SK-N-SH (cell line): ENCODE results near the gene APH1A. TPM values are rescaled to one million over a fixed set of nuclear protein-coding genes. Genes with fewer than 3 reads are reported as not detected.

ENCODE experiments used
- CTCF ChIA-PET: fragments of 300-600, 350-600 bp; formaldehyde crosslinking; extraction: SDS; loops from one replicate; lab custom pipeline; 2021; lab: Yijun Ruan, JAX
- POLR2A ChIA-PET: fragments of 350-600 bp; sonication (Branson Sonifier 250); formaldehyde crosslinking; extraction: SDS; loops from one replicate; lab custom pipeline; 2020; ENCODE audit warnings: antibody characterized with exemption, inconsistent platforms; lab: Yijun Ruan, JAX
- DNase-seq: peaks from one replicate; pipeline ENCODE4 v3.0.0; 2012
- H2AFZ ChIP-seq: fragments of 200-600 bp; sonication (generic); 2 replicates; pipeline ENCODE4 v1.8.1; 2016; ENCODE audit warnings: antibody characterized with exemption, mild to moderate bottlenecking, low read depth
- H3F3A ChIP-seq: fragments of 200-600 bp; sonication (generic); replicated peaks from 2 replicates; pipeline ENCODE3; 2016; ENCODE audit warnings: antibody characterized with exemption, mild to moderate bottlenecking; ENCODE audit not compliant: insufficient read depth
- H3K27ac ChIP-seq, 2 experiments: fragments of 200-500 bp in 1 of 2; fragments of 200-600 bp in 1 of 2; sonication (Bioruptor generic) in 1 of 2; sonication (generic), shearing (Covaris generic) in 1 of 2; 2 replicates each; pipeline versions ENCODE4 v1.5.1 to v1.6.1; 2014 to 2016; ENCODE audit warnings: low read depth in 2 of 2, inconsistent platforms in 1 of 2, low read length in 1 of 2, mild to moderate bottlenecking in 1 of 2, mixed read lengths in 1 of 2
- H3K27me3 ChIP-seq: fragments of 200-600 bp; sonication (generic), shearing (Covaris generic); 2 replicates; pipeline ENCODE4 v1.6.1; 2016; ENCODE audit warnings: mixed run types; ENCODE audit not compliant: insufficient read depth
- H3K36me3 ChIP-seq, 2 experiments: fragments of 200-500 bp in 1 of 2; fragments of 200-600 bp in 1 of 2; sonication (Bioruptor generic) in 1 of 2; sonication (generic) in 1 of 2; replicated peaks in 1 of 2; 2 replicates each; pipeline versions ENCODE3 to v1.5.1; 2014 to 2016; ENCODE audit warnings: low read length in 1 of 2, mild to moderate bottlenecking in 1 of 2; ENCODE audit not compliant: insufficient read depth in 2 of 2, control insufficient read depth in 1 of 2
- H3K4me1 ChIP-seq, 2 experiments: fragments of 200-500 bp in 1 of 2; fragments of 200-600 bp in 1 of 2; sonication (Bioruptor generic) in 1 of 2; sonication (generic), shearing (Covaris generic) in 1 of 2; 2 replicates each; pipeline versions ENCODE4 v1.5.1 to v1.6.1; 2014 to 2016; ENCODE audit warnings: low read depth in 1 of 2, low read length in 1 of 2, mixed run types in 1 of 2; ENCODE audit not compliant: insufficient read depth in 2 of 2, control insufficient read depth in 1 of 2
- H3K4me2 ChIP-seq: fragments of 200-600 bp; sonication (generic), shearing (Covaris generic); 2 replicates; pipeline ENCODE4 v1.6.1; 2017; ENCODE audit warnings: mixed run types
- H3K4me3 ChIP-seq, 2 experiments: fragments of 200-500 bp in 1 of 2; fragments of 200-600 bp in 1 of 2; sonication (Bioruptor generic) in 1 of 2; sonication (generic), shearing (Covaris generic) in 1 of 2; 2 replicates each; pipeline versions ENCODE4 v1.5.1 to v1.8.1; 2014 to 2016; ENCODE audit warnings: low read depth in 2 of 2, inconsistent platforms in 1 of 2, low read length in 1 of 2, mild to moderate bottlenecking in 1 of 2, mixed read lengths in 1 of 2, moderate library complexity in 1 of 2
- H3K79me2 ChIP-seq: fragments of 200-600 bp; sonication (generic); 2 replicates; pipeline ENCODE4 v1.8.1; 2017; ENCODE audit warnings: mild to moderate bottlenecking; ENCODE audit not compliant: insufficient read depth
- H3K9ac ChIP-seq: fragments of 200-600 bp; sonication (generic); 2 replicates; pipeline ENCODE4 v1.6.1; 2017; ENCODE audit warnings: mixed run types
- H3K9me2 ChIP-seq: fragments of 200-600 bp; sonication (generic); 2 replicates; pipeline ENCODE4 v1.6.1; 2017; ENCODE audit warnings: mixed run types
- H3K9me3 ChIP-seq: fragments of 200-600 bp; sonication (generic); 2 replicates; pipeline ENCODE4 v1.6.1; 2017; ENCODE audit warnings: mixed run types, mild to moderate bottlenecking, moderate library complexity
- H4K20me1 ChIP-seq: fragments of 200-600 bp; sonication (generic); 2 replicates; pipeline ENCODE4 v1.6.1; 2017; ENCODE audit warnings: mild to moderate bottlenecking, mixed run types; ENCODE audit not compliant: insufficient read depth
- EZH2phosphoT487 ChIP-seq: fragments of 200-600 bp; sonication (generic); IDR thresholded peaks from 2 replicates; pipeline ENCODE4 v1.6.1; 2017; ENCODE audit warnings: low read depth, mixed run types, mild to moderate bottlenecking, antibody characterized with exemption, moderate library complexity, borderline replicate concordance
- FOSL2 ChIP-seq: IDR thresholded peaks from 2 replicates; pipeline ENCODE4 v1.4.0; 2012; ENCODE audit warnings: low read depth, mild to moderate bottlenecking, moderate library complexity, borderline replicate concordance
- FOXJ3 ChIP-seq: sonication (generic); formaldehyde crosslinking; IDR thresholded peaks from 2 replicates; pipeline ENCODE4 v1.5.1; 2020; ENCODE audit warnings: mild to moderate bottlenecking, missing genetic modification reagents
- JUND ChIP-seq: IDR thresholded peaks from 2 replicates; pipeline ENCODE4 v1.4.0; 2012
- POLR2AphosphoS5 ChIP-seq: IDR thresholded peaks from 2 replicates; pipeline ENCODE4 v1.6.1; 2012; ENCODE audit warnings: low read depth, low read length
- RCOR1 ChIP-seq: fragments of 150-350 bp; IDR thresholded peaks from 2 replicates; pipeline ENCODE4 v1.6.1; 2017; ENCODE audit warnings: antibody characterized with exemption, low read length
- RXRA ChIP-seq: IDR thresholded peaks from 2 replicates; pipeline ENCODE4 v1.4.0; 2012; ENCODE audit warnings: low read depth, mild to moderate bottlenecking, borderline replicate concordance
- TCF12 ChIP-seq: IDR thresholded peaks from 2 replicates; pipeline ENCODE4 v1.4.0; 2012
- TEAD4 ChIP-seq: IDR thresholded peaks from 2 replicates; pipeline ENCODE4 v1.4.0; 2012; ENCODE audit warnings: mild to moderate bottlenecking, borderline replicate concordance; ENCODE audit not compliant: insufficient read depth
- WGBS: methylation state at CpG from one replicate; pipeline ENCODE4 v1.1.6; 2017; ENCODE audit warnings: low lambda C conversion rate; 5-methylcytosine and 5-hydroxymethylcytosine counted together
- polyA plus RNA-seq, 3 experiments: library from polyadenylated mRNA; depleted of rRNA; stranded (reverse); fragments of >200 nt; gene quantifications; 2 replicates each; pipeline ENCODE4 v1.2.3, GENCODE V29; 2012
- TF ChIP-seq, protein P1 (sequence below): fragments of 200-600 bp; sonication (generic); IDR thresholded peaks from 2 replicates; pipeline ENCODE4 v1.6.1; 2017; ENCODE audit warnings: antibody characterized with exemption, mild to moderate bottlenecking, moderate library complexity
- TF ChIP-seq, protein P2 (sequence below): IDR thresholded peaks from 2 replicates; pipeline ENCODE4; 2012
- TF ChIP-seq, protein P3 (sequence below): IDR thresholded peaks from 2 replicates; pipeline ENCODE4 v1.4.0; 2012; ENCODE audit warnings: low read depth
- TF ChIP-seq, protein P4 (sequence below): IDR thresholded peaks from 2 replicates; pipeline ENCODE4 v1.4.0; 2012; ENCODE audit warnings: low read depth, borderline replicate concordance
- TF ChIP-seq, protein P5 (sequence below): fragments of 150-350 bp; IDR thresholded peaks from 2 replicates; pipeline ENCODE4 v1.6.1; 2017; ENCODE audit warnings: antibody characterized with exemption, low read length, low read depth, borderline replicate concordance

APH1A gene
- polyA plus RNA-seq, 1 of the 3 experiments (the other 2 are of a cell fraction) = 175 TPM

DNA sequence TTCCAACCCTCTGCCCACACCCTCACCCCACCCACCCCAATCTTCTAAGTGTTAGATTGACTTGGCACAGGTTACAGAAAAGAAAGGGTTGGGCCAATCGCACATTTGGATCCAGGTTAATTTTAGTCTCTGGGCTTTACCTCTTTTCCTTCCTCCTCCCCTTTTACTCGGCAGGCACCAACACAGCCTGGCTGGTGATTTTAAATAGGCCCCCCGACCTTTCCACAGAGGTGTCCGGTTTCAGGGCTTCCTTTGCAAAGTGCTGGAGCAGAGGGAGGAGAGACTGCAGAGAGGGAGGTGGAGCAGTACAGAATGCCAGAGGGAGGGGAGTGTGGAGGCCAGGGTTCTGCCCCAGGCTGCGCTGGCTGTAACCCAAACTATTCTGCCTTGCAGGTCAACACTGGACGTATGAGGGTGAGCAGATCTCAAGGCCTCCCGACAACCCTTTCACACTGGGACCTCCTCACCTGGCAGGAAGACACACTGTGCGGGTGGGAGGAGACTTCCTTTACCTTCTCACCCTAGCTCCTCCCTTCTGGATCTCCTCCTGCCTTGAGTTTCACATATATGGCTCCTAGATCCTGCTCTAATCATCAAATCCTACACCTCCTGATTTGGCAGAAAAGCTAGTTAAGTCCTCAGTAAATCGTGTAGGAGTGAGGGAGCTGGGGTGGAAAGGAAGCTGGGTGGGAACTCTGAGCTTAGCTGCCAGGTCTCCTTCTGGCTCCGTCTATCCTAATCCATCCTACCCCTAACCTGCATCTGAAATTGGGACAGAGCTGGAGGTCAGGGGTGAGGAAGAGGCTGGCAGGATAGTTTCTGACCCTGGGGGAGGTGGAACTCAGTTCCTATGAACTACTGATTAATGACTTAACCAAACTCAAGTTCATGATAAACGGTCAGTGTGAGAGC, 8.8 kb downstream of the APH1A start:
- H3F3A ChIP-seq = peaks cover 12% of the 10 kb centered on the region
- no peaks in the 10 kb centered on the region for H3K9me2 ChIP-seq
- CTCF ChIA-PET = interaction anchor here (0.9 to 8.7 kb wide), 2 partner anchors 20 to 21 kb away, joined by 3 to 110 read pairs; partner anchors contain the start of gene CIART
- H3K4me2 ChIP-seq = peak overlapping the region; percentile 17; the same call in 1 of the 2 replicates
- peaks cover 6 to 9% of the 10 kb centered on the region in 2 experiments for H3K36me3 ChIP-seq
- POLR2A ChIA-PET = interaction anchor here (2.1 kb wide), 1 partner anchor 9 kb away, joined by 9 read pairs; the partner anchor contains the start of gene APH1A
- peaks cover 17 to 21% of the 10 kb centered on the region in 2 experiments; a peak in 3 of 4 replicates for H3K4me1 ChIP-seq
- H2AFZ ChIP-seq = no peak overlapping the region
- H3K79me2 ChIP-seq = no peaks in the 10 kb centered on the region
- H3K27me3 ChIP-seq = no peaks in the 10 kb centered on the region
- H3K9ac ChIP-seq = no peak overlapping the region
- H3K27ac ChIP-seq = peak overlapping the region in 1 of 2 experiments; percentile 17; a peak in 1 of 4 replicates
- H4K20me1 ChIP-seq = no peaks in the 10 kb centered on the region
- no peak overlapping the region for H3K4me3 ChIP-seq
- no peaks in the 10 kb centered on the region for H3K9me3 ChIP-seq
- TF ChIP-seq RCOR1 (no peak), JUND (no peak), FOXJ3 (CRISPR knock-in tag) (no peak), POLR2AphosphoS5 (no peak), FOSL2 (no peak), TEAD4 (no peak), RXRA (no peak), TCF12 (no peak), EZH2phosphoT487 (no peak)
- TF ChIP-seq, protein P1, sequence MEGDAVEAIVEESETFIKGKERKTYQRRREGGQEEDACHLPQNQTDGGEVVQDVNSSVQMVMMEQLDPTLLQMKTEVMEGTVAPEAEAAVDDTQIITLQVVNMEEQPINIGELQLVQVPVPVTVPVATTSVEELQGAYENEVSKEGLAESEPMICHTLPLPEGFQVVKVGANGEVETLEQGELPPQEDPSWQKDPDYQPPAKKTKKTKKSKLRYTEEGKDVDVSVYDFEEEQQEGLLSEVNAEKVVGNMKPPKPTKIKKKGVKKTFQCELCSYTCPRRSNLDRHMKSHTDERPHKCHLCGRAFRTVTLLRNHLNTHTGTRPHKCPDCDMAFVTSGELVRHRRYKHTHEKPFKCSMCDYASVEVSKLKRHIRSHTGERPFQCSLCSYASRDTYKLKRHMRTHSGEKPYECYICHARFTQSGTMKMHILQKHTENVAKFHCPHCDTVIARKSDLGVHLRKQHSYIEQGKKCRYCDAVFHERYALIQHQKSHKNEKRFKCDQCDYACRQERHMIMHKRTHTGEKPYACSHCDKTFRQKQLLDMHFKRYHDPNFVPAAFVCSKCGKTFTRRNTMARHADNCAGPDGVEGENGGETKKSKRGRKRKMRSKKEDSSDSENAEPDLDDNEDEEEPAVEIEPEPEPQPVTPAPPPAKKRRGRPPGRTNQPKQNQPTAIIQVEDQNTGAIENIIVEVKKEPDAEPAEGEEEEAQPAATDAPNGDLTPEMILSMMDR = no peak
- TF ChIP-seq, protein P2, sequence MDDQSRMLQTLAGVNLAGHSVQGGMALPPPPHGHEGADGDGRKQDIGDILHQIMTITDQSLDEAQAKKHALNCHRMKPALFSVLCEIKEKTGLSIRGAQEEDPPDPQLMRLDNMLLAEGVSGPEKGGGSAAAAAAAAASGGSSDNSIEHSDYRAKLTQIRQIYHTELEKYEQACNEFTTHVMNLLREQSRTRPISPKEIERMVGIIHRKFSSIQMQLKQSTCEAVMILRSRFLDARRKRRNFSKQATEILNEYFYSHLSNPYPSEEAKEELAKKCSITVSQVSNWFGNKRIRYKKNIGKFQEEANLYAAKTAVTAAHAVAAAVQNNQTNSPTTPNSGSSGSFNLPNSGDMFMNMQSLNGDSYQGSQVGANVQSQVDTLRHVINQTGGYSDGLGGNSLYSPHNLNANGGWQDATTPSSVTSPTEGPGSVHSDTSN = no peak
- TF ChIP-seq, protein P3, sequence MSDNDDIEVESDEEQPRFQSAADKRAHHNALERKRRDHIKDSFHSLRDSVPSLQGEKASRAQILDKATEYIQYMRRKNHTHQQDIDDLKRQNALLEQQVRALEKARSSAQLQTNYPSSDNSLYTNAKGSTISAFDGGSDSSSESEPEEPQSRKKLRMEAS = no peak
- TF ChIP-seq, protein P4, sequence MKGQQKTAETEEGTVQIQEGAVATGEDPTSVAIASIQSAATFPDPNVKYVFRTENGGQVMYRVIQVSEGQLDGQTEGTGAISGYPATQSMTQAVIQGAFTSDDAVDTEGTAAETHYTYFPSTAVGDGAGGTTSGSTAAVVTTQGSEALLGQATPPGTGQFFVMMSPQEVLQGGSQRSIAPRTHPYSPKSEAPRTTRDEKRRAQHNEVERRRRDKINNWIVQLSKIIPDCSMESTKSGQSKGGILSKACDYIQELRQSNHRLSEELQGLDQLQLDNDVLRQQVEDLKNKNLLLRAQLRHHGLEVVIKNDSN = no peak
- TF ChIP-seq, protein P5, sequence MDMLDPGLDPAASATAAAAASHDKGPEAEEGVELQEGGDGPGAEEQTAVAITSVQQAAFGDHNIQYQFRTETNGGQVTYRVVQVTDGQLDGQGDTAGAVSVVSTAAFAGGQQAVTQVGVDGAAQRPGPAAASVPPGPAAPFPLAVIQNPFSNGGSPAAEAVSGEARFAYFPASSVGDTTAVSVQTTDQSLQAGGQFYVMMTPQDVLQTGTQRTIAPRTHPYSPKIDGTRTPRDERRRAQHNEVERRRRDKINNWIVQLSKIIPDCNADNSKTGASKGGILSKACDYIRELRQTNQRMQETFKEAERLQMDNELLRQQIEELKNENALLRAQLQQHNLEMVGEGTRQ = no peak
- TF ChIP-seq, all 33 proteins: peak for 0
- 63% methylated on average over 9 of the region's 11 CpGs for WGBS
- peak; percentile 21 for DNase-seq
